ENCODE data around the gene N4BP2L2. TPM values are rescaled to one million over a fixed set of nuclear protein-coding genes. Genes with fewer than 3 reads are reported as not detected.

Gene N4BP2L2
- total and polyA plus RNA-seq, 2 of the 13 experiments (the other 11 are each of a cell fraction or from before 2014, with no cell fraction given) = 58.9 to 81.2 TPM

GRCh38 chr13:32586080-32586900 lies 47.7 kb upstream of the N4BP2L2 start, which contains the start of gene PDS5B (continued):
- TF ChIP-seq ARID4A (CRISPR knock-in tag; IDR thresholded peaks at IDR 0.05; ENCODE audit: borderline replicate concordance) (peak; percentile 75; the same call in 1 of the 2 replicates), SMC3 (IDR thresholded peaks at IDR 0.05; ENCODE audit: low read length) (peak; percentile 26; the same call in 1 of the 2 replicates), ZNF317 (CRISPR knock-in tag; IDR thresholded peaks at IDR 0.05) (no peak), NR3C1 (CRISPR knock-in tag; IDR thresholded peaks at IDR 0.05) (no peak), CBFB (CRISPR knock-in tag; IDR thresholded peaks at IDR 0.05) (no peak), NR0B2 (CRISPR knock-in tag; IDR thresholded peaks at IDR 0.05) (peak; percentile 85), GATAD1 (CRISPR knock-in tag; IDR thresholded peaks at IDR 0.05) (peak; percentile 38; the same call in 1 of the 2 replicates), ZNF761 (CRISPR knock-in tag; conservative IDR thresholded peaks at IDR 0.05) (peak; percentile 78; the same call in 1 of the 2 replicates), KDM2A (CRISPR knock-in tag; IDR thresholded peaks at IDR 0.05; ENCODE audit: borderline replicate concordance, low read depth) (peak; percentile 64; the same call in 1 of the 2 replicates), ETV6 (CRISPR knock-in tag; conservative IDR thresholded peaks at IDR 0.05) (no peak), ASH2L (IDR thresholded peaks at IDR 0.05; ENCODE audit: insufficient read length, low read depth, low read length) (peak; percentile 82), SRF (IDR thresholded peaks at IDR 0.05; ENCODE audit: low read depth, low read length) (no peak)
- TF ChIP-seq, protein P1, sequence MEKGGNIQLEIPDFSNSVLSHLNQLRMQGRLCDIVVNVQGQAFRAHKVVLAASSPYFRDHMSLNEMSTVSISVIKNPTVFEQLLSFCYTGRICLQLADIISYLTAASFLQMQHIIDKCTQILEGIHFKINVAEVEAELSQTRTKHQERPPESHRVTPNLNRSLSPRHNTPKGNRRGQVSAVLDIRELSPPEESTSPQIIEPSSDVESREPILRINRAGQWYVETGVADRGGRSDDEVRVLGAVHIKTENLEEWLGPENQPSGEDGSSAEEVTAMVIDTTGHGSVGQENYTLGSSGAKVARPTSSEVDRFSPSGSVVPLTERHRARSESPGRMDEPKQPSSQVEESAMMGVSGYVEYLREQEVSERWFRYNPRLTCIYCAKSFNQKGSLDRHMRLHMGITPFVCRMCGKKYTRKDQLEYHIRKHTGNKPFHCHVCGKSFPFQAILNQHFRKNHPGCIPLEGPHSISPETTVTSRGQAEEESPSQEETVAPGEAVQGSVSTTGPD (CRISPR knock-in tag; IDR thresholded peaks at IDR 0.05) = no peak
- TF ChIP-seq, protein P2, sequence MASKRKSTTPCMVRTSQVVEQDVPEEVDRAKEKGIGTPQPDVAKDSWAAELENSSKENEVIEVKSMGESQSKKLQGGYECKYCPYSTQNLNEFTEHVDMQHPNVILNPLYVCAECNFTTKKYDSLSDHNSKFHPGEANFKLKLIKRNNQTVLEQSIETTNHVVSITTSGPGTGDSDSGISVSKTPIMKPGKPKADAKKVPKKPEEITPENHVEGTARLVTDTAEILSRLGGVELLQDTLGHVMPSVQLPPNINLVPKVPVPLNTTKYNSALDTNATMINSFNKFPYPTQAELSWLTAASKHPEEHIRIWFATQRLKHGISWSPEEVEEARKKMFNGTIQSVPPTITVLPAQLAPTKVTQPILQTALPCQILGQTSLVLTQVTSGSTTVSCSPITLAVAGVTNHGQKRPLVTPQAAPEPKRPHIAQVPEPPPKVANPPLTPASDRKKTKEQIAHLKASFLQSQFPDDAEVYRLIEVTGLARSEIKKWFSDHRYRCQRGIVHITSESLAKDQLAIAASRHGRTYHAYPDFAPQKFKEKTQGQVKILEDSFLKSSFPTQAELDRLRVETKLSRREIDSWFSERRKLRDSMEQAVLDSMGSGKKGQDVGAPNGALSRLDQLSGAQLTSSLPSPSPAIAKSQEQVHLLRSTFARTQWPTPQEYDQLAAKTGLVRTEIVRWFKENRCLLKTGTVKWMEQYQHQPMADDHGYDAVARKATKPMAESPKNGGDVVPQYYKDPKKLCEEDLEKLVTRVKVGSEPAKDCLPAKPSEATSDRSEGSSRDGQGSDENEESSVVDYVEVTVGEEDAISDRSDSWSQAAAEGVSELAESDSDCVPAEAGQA (IDR thresholded peaks at IDR 0.05; ENCODE audit: low read depth) = peak; percentile 77; the same call in 1 of the 2 replicates
- TF ChIP-seq, protein P2 (CRISPR knock-in tag; IDR thresholded peaks at IDR 0.05; ENCODE audit: borderline replicate concordance) = no peak
- TF ChIP-seq, protein P3, sequence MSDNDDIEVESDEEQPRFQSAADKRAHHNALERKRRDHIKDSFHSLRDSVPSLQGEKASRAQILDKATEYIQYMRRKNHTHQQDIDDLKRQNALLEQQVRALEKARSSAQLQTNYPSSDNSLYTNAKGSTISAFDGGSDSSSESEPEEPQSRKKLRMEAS (IDR thresholded peaks at IDR 0.05) = peak; percentile 69
